ENCODE measurements around the gene CIDEC. TPM values are rescaled to one million over a fixed set of nuclear protein-coding genes. Genes with fewer than 3 reads are reported as not detected.

CIDEC gene
- total and polyA plus RNA-seq, 2 of the 8 experiments (the other 6 are each of a cell fraction or from before 2014, with no cell fraction given) = not detected

- Histone ChIP-seq H3K4me3 (ENCODE audit: extremely low read depth in 1 of 4, insufficient read depth in 2 of 4, low read depth in 3 of 4, low read length in 4 of 4) (no peak overlapping the region), H3K23me2 (ENCODE audit: low read depth, low read length) (peaks cover 10% of the 10 kb centered on the region; the same call in 1 of the 2 replicates), H4K5ac (ENCODE audit: insufficient read length, low read depth, low read length) (no peak overlapping the region), H3K14ac (ENCODE audit: insufficient read length) (no peak overlapping the region), H3K27ac (ENCODE audit: low read depth, low read length) (no peak overlapping the region), H2BK20ac (ENCODE audit: low read length) (no peak overlapping the region), H3K23ac (ENCODE audit: insufficient read length) (no peak overlapping the region), H3K56ac (replicated peaks; ENCODE audit: insufficient read length, low read depth, low read length) (no peak overlapping the region), H3K18ac (ENCODE audit: extremely low read depth, low read length) (no peak overlapping the region), H3K79me1 (ENCODE audit: low read depth, low read length) (no peaks in the 10 kb centered on the region), H4K8ac (ENCODE audit: extremely low read depth, insufficient read depth, low read length) (no peak overlapping the region), H3K9ac (replicated peaks in 1 of 4; ENCODE audit: extremely low read depth in 1 of 4, low read depth in 3 of 4, low read length in 3 of 4) (no peak overlapping the region), H3K4me2 (ENCODE audit: insufficient read depth in 1 of 2, low read depth in 2 of 2, low read length in 2 of 2) (no peak overlapping the region; a peak in 1 of 4 replicates), H3K79me2 (ENCODE audit: control insufficient read depth in 1 of 2, insufficient read depth in 2 of 2, low read length in 2 of 2) (no peaks in the 10 kb centered on the region), H4K20me1 (replicated peaks in 1 of 2; ENCODE audit: control insufficient read depth in 1 of 2, insufficient read depth in 2 of 2, low read length in 2 of 2) (no peaks in the 10 kb centered on the region), H2BK120ac (replicated peaks; ENCODE audit: low read depth, low read length) (no peak overlapping the region), H2BK15ac (ENCODE audit: low read length) (no peak overlapping the region), H2AFZ (ENCODE audit: low read length) (no peak overlapping the region), H4K91ac (replicated peaks; ENCODE audit: insufficient read length, low read length) (no peak overlapping the region), H2BK5ac (ENCODE audit: low read depth, low read length) (no peak overlapping the region), H3K9me3 (ENCODE audit: insufficient read depth in 2 of 2, low read depth in 1 of 2, low read length in 1 of 2) (peaks cover 0 to 6% of the 10 kb centered on the region in 2 experiments; a peak in 2 of 4 replicates), H3K27me3 (replicated peaks in 1 of 4; ENCODE audit: control insufficient read depth in 3 of 4, extremely low read depth in 1 of 4, insufficient read depth in 3 of 4, low read length in 3 of 4) (peaks cover 0 to 18% (median 10%) of the 10 kb centered on the region in 4 experiments; a peak in 5 of 7 replicates), H2AK5ac (ENCODE audit: low read depth, low read length) (no peak overlapping the region), H2BK12ac (ENCODE audit: low read depth, low read length) (no peak overlapping the region), H3K36me3 (ENCODE audit: control insufficient read depth in 2 of 4, insufficient read depth in 4 of 4, low read length in 3 of 4) (no peaks in the 10 kb centered on the region), H3K4me1 (replicated peaks in 1 of 4; ENCODE audit: control insufficient read depth in 3 of 4, insufficient read depth in 4 of 4, low read length in 3 of 4) (peaks cover 0 to 20% (median 17%) of the 10 kb centered on the region in 4 experiments; a peak in 6 of 7 replicates), H3K4ac (replicated peaks; ENCODE audit: insufficient read length, low read depth, low read length) (no peak overlapping the region)
- ChIA-PET CTCF (ENCODE audit: partially characterized antibody) (interaction anchor here (0.6 to 9.1 kb wide), 12 partner anchors 9 to 313 kb away, joined by 3 to 76 read pairs (median 4); partner anchors contain the start of gene CRELD1), POLR2A (ENCODE audit: partially characterized antibody) (interaction anchor here (1.0 to 5.5 kb wide), 8 partner anchors 9 to 227 kb away, joined by 3 to 43 read pairs (median 4); partner anchors contain the start of genes CRELD1, IL17RE, JAGN1 and VHL)
- DNase-seq (ENCODE audit: low read depth in 1 of 2, low spot score in 2 of 2) = no peak
- no peak for FAIRE-seq
- 78% methylated on average over 1 of the region's 1 CpG; no CpG with 5 or more reads in 1 of the 2 experiments for WGBS, 2 experiments (ENCODE audit: extremely low coverage in 1 of 2, insufficient coverage in 1 of 2, insufficient read length in 1 of 2, insufficient replicate concordance in 2 of 2, low coverage in 1 of 2, low lambda C conversion rate in 2 of 2, missing lambda C conversion rate in 1 of 2)
- TF ChIP-seq KDM4A (IDR thresholded peaks at IDR 0.05; ENCODE audit: low read depth, low read length, severe bottlenecking) (no peak), JUN (IDR thresholded peaks at IDR 0.05; ENCODE audit: low read depth, low read length) (no peak), NANOG (IDR thresholded peaks at IDR 0.05; ENCODE audit: insufficient read depth, low read depth, low read length, poor library complexity, severe bottlenecking) (no peak), CHD1 (IDR thresholded peaks at IDR 0.05; ENCODE audit: low read depth, low read length) (no peak), SP2 (IDR thresholded peaks at IDR 0.05; ENCODE audit: low read length) (no peak), GTF2F1 (IDR thresholded peaks at IDR 0.05; ENCODE audit: borderline replicate concordance, low read depth, low read length) (no peak), CBX5 (IDR thresholded peaks at IDR 0.05; ENCODE audit: low read depth, low read length) (no peak), TCF12 (IDR thresholded peaks at IDR 0.05; ENCODE audit: low read depth, low read length) (no peak), TEAD4 (IDR thresholded peaks at IDR 0.05; ENCODE audit: low read depth, low read length) (no peak), FOSL1 (IDR thresholded peaks at IDR 0.05; ENCODE audit: insufficient read depth, low read depth, low read length) (no peak), SP4 (IDR thresholded peaks at IDR 0.05; ENCODE audit: low read length) (no peak)
- TF ChIP-seq, protein P1, sequence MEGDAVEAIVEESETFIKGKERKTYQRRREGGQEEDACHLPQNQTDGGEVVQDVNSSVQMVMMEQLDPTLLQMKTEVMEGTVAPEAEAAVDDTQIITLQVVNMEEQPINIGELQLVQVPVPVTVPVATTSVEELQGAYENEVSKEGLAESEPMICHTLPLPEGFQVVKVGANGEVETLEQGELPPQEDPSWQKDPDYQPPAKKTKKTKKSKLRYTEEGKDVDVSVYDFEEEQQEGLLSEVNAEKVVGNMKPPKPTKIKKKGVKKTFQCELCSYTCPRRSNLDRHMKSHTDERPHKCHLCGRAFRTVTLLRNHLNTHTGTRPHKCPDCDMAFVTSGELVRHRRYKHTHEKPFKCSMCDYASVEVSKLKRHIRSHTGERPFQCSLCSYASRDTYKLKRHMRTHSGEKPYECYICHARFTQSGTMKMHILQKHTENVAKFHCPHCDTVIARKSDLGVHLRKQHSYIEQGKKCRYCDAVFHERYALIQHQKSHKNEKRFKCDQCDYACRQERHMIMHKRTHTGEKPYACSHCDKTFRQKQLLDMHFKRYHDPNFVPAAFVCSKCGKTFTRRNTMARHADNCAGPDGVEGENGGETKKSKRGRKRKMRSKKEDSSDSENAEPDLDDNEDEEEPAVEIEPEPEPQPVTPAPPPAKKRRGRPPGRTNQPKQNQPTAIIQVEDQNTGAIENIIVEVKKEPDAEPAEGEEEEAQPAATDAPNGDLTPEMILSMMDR (IDR thresholded peaks at IDR 0.05; ENCODE audit: control extremely low read depth in 1 of 3, insufficient read depth in 1 of 3, low read depth in 1 of 3, low read length in 3 of 3) = no peak
Measured at GRCh38 chr3:9914011-9914410, 34.0 kb upstream of the CIDEC start.

Data from H1 (cell line).